LNCaP clone FGC (cell line): ENCODE measurements around the gene SEC24B.

Source experiments
- DNase-seq: peaks from one replicate; pipeline ENCODE4 v3.0.0-alpha.2; 2011; ENCODE audit warnings: low read depth
- H3K4me3 ChIP-seq: 2 replicates; pipeline ENCODE4 v1.5.1; 2011; ENCODE audit warnings: mild to moderate bottlenecking, low read depth, low read length, control low read depth
- TF ChIP-seq, protein P1 (sequence below): IDR thresholded peaks from 2 replicates; pipeline ENCODE4 v1.5.1; 2012; ENCODE audit warnings: mild to moderate bottlenecking; ENCODE audit not compliant: control insufficient read depth, insufficient read depth; ENCODE audit errors: extremely low read depth

The SEC24B gene

DNA sequence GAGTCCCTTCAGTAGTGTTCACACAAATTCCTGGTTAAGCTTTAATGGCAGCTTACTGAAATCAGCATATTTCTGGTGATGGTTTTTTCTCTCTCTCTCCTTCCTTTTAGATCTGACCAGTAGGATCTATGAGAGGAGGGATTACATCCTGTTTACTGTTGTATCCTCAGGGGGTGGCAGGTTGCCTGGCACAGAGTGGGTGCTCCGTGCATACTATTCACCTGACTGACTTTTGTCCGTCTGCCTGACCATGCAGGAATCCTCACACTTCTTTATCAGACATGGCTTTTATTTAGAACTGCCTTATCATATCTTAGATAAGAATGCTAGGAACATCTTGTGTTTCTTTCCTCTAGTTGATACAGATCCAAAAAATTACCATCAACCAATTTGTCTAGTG, 156.0 kb downstream of the SEC24B start:
- TF ChIP-seq, protein P1, sequence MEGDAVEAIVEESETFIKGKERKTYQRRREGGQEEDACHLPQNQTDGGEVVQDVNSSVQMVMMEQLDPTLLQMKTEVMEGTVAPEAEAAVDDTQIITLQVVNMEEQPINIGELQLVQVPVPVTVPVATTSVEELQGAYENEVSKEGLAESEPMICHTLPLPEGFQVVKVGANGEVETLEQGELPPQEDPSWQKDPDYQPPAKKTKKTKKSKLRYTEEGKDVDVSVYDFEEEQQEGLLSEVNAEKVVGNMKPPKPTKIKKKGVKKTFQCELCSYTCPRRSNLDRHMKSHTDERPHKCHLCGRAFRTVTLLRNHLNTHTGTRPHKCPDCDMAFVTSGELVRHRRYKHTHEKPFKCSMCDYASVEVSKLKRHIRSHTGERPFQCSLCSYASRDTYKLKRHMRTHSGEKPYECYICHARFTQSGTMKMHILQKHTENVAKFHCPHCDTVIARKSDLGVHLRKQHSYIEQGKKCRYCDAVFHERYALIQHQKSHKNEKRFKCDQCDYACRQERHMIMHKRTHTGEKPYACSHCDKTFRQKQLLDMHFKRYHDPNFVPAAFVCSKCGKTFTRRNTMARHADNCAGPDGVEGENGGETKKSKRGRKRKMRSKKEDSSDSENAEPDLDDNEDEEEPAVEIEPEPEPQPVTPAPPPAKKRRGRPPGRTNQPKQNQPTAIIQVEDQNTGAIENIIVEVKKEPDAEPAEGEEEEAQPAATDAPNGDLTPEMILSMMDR = no peak
- H3K4me3 ChIP-seq = no peak overlapping the region
- DNase-seq = no peak
